GM21447 (cell line): Measurements from ENCODE around the gene PNCK.

Source experiments
- ATAC-seq: cut with Tn5 transposase; IDR thresholded peaks from one replicate; pipeline ENCODE4 v1.9.1; 2021; ENCODE audit not compliant: unreplicated experiment

Gene PNCK

DNA sequence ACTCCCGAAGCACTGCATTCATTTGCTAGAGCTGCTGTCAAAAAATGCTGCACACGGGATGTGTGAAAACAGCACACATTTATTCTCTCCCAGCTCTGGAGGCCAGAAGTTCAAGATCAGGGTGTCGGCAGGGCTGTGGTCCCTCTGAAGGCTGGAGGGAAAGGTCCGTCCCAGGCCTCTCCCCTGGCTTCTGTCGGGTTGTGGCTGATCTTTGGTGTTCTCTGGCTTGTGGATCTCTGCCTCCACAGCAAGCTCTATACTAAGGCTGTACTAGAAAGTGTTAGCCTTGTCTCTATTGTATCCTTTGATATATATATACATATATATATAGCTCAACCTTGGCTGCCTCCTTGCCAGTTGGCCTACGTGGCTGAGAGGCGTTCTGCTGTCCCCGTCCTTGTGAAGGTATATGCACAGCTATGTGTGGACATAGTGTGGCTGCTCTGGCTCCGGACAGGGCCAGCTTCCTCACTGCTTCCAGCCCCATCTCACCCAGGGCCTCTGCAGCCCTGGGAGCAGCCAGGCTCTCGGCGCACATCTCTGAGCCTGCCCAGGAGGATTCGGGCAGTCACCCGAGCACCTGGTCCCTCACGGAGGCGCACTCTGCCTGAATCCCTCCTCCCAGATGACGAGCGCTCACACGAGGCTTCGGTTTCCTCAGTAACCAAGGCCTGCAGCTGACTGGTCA, 41.6 kb downstream of the PNCK start:
- no peak for ATAC-seq

DNA sequence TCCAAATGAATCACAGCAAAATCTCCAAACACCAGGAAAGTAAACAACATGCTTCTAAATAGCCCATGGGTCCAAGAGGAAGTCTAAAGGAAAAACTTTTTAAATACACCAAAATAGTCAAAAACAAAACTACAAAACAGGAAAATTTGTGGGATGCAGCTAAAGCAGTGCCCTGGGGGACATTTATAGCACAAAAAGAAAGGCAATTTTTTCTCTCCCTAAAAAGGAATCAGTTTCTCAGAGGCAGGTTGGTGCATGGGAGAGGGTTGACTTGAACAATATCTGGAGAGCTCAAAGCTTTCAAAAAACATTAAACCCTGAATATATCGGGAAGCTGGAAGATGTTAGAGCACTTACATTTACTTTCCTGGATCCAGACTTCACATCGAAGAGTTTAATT, 42.3 kb downstream of the PNCK start:
- no peak for ATAC-seq

DNA sequence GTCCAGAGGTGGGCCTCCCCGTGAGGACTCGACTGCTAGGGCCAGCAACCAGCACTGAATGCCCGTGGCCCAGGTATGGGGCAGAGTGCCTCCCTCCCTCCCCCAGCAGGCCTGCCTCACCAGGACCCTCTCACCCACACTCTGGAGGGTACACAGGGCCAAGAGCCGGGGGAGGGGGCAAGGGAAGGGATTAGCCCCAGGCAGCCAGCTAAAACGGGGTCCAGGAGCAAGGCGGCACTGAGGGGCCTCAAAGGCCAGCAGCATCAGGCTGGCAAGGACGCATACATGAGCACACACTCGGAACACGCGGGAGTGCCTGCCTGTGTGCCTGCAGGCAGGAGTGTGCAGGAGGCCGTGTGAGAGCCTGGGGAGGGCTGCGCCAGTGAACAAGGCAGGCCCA, 44.9 kb downstream of the PNCK start:
- ATAC-seq = no peak

DNA sequence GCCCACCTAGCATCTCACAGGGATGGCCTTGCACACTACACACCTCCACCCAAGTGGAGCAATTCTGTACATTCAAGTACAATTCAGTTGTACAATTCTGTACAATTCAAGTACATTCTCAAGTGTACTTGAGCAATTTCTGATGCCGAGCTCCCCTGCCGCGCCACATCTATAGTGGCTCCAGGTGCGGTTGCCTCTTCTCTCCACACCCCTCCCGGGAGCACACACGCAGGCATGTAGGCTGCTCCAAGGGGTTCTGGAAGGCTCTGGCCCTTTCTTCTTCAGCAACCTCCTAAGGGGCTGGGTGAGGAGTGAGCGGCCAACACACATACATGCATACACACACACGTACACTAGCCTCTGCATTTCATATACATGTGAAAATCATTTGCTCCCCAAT, 45.5 kb downstream of the PNCK start:
- ATAC-seq = no peak

DNA sequence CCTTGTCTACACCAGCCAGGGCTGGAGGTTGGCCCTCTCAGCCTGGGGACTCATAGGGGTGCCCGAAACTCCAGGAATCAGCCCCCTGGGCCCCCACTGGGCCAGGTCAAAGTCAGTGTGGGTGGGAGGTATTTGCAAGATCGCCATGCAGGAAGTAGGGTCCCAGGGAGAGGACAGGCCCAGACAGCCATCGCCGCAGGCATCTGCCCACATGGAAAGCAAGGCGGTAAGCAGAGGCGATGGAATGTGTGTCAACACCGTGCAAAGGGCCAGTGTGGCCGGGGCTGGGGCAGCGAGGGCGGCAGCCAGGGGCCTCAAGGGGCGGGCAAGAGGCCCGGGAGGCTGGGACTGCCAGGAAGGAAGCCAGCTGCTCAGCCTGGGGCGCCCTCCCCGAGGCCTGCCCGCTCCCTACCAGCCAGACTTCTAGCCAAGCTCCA, 45.9 kb downstream of the PNCK start:
- ATAC-seq = no peak

DNA sequence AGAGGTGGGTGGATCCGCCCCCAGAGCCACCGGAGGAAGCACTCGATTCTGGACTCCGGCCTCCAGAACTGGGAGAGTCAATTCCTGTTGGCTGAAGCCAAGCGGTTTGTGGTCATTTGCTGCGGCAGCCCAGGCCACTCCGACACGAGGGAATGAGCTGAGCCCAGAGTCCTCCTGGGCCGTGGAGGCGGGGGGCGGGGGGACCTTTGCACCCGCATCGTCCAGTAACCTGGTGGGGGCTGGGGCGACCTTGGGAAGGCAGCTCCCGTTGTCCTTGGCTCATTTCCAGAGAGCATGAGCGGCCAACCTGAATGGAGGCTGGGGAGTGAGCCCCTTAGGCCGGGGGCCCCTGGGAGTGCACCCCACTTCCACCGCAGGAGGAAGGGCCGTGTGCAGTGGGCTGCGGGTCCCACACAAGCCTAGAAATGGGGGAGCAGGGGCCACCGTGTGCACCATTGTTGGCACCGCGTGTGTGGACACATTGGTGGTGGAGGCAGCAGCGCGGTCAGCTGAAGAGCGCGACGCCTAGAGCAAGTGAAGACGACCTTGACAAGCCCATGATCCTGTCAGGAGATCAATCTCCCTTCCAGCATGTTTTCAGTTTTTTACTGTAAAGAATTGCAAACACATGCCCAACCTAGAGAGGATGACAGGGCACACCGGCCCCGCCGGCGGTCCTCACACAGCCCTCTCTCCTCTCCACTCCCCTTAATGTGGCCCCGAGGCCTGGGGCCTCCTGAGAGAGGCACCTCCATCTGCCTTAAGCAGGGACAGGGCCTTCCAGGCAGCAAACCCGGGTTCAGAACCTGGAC, 46.5 kb downstream of the PNCK start:
- no peak for ATAC-seq

DNA sequence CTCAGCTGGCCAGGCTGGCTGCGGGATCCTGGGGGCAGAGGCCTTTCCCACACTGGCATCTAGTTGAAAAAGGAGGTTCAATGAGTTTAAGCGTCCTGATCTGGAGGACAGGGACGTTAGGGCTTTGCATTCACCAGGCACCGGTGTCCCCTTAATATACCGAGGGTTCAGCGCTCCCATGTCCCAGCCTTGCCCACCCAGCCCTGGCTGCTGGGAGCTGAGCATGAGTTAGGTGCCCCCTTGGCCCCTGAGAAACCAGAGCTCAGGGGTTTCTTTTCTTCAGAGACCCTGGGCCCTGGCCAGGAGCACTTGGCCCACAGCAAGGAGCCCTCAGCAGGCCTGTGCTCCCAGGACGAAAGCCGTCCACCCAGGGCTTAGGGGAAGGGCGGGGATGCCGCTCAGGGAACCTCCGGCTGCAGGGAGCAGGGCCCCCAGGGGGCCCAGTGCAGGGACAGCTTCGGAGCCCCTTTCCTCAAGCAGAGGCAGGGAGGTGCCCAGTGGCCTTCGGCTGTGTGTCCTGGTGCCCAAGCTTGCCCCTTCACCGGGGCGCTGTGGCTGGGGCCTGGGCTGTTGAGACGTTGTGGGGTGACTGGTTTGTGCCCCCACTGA, 47.5 kb downstream of the PNCK start:
- no peak for ATAC-seq

DNA sequence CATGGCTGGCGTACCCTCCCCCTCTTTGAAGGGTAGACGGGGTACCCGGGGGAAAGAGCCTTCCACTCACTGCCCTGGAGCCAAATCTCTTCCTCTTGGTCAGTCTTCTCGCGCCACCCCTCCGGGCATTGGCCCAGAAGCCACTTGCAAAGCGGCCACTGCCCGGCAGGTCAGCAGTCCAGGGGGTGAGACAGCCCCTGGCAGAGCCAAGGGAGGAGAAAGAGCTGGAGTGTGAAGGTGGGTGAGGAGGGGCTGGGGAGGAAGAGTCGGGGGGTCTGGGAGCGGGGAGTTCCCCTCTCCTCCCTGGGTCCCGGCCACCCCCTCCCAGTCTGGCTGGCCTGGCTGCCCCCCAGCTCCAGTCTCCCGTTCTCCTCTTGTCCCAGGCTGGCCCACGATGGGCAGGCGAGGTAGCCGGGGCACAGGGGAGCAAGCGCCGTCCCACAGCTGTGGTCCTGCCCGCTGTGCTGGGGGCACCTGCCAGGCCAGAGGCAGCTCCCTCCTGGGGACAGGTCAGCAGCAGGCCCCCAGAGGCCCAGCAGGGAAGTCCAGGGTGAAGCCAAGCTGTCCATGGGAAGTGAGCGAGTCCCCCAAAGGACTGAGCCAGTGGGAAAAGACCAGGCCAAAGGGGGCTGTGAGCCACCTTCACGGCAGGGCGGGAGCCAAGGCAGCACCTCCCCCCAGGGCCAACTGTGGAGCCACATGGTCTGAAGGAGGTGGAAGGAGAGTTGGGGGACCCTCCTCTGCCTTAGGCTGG, 48.2 kb downstream of the PNCK start:
- no peak for ATAC-seq

DNA sequence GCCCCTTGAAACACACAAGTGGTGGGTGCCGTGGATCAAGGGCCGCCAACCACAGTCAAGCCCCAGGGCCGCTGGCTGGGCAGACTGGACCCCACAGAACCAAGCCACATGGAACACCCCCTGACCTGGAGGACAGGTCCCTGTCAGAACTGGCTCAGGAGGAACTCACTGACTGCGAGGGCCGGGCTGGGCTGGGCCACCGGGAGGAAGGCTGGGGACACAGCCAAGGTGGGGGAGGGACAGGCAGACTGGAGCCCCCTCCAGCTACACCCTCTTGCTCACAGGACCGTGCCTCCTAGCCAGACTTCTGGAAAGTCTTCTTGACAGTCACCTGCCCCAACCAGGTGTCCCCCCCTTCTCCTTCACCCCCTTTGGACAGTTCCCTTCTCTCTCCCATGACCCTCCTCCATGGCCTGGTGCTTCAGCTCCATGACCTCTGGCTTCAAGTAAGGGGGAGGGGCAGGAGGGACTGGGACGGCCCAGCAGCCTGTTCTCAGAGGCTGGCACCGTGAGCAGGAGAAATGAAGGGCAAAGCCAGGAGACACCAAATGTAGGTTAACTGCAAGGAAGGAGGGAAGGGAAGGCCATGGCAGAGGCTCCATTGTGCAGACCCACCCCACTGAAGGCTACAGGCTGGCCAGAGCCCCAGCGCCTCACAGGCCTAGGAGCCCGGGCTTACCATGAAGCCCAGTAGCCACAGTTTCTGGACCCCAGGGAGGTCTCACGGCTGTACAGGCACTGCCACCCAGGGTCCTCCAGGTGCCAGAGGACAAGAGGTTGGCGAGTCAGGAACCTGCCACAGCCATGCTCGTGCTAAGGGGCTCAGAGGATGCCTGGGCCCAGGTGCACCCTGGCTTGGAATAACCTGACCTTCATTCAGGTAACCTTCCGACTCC, 49.2 kb downstream of the PNCK start:
- ATAC-seq = no peak

DNA sequence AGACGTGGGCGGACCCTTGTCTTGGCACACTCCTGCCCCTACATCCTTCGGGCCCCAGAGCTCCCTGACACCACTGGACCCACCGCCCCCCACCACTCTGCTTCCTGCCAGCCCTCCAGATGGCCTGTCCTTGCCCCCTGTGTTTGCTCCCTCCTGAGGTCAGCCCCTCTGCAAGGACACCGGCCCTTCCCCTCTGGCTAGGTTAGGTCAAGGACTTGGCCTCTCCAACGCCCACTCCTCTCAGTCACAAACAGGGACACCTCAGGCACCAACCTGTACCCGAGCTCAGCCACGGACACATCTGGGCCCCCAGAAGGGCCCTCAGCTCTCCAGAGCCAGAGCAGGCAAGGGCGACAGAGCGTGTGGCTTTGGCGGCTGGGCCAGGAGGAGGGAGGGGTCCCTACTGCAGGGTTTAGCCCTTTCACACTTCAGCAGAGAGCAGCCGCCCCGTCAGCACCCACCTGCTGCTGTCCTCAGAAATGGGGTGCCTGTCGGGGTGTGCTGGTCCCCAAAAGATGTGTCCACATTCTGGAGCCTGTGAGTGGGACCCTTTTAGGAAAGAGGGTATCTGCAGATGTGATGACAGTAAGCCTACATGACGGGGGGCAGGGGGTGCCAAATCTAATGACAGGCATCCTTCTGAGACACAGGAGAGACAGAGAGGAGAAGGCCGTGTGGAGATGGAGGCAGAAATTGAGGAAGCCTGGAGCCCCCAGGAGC, 50.1 kb downstream of the PNCK start:
- no peak for ATAC-seq

DNA sequence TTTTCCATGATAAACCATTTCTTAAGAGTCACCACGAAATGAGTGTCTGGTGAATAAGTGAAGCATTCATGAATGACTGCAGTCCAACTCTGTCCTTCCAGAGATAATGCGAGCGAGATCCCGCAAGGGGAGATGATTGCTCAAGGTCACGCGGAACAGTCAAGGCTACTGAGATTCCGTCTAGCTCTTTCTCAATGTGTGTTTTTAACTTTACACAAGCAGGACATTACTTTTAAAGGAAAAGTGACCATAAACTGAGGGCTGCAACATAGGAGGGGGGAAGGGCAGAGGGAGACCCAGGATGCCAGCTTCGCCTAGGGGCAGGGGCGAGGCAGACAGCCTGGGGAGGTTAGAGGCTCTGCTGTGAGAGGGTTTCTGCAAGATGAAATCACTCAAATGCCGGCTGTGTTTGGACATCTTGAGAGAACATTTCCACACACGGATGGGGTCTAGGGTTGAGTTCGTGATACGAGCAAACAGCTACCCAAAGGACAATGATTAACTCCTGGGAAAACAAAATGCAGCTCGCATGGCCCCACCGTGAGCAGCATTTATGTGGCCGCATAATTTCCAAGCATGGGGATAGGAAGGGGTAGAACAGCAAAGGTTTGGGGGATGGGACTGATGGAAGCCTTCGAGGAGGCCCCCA, 50.8 kb downstream of the PNCK start:
- no peak for ATAC-seq

DNA sequence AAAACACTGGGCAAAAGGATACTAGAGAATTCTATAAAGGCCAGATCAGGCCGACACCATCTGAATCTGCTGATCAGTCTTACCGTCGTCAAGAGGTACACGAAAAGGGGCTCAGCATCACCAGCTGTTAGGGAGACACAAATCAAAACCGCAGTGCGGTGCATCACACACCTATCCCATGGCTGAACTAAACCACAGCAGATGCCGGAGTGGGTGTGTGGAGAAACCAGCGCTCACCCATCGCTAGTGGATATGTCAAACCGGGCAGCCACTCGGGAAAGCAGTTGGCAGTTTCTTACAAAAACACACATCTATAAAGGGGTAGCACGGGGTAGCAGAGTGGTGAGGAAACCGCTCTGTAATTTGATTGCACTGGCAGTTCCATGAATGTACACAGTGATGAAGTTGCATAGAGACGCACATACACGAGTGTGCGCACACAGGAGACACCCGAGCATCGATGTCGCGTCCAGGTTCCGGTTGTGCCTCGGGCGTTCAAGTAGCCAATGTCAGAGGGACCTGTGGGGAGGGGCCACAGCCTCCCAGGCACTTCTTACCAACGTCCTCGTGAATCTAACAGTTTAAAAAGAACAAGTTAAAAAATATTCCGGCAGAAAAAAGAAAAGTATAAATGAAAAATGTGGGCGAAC, 51.5 kb downstream of the PNCK start:
- ATAC-seq = no peak

DNA sequence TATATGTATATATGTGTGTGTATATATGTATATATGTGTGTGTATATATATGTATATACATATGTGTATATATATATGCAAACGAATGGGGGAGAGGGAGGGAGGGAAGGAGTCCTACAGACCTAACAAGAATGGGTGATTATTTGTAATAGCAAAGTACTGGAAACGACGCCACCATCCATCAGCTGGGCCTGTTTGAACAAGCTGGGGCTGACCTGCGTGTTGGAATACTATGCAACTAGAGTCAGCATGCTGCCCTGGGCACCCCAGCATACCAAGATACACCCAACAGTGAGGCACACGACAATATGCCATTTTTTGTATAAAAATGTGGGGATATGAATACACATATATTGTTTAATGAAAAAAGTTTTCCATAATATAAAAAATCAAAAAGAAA, 53.0 kb downstream of the PNCK start:
- ATAC-seq = no peak
